Fibroblast of the aortic adventitia (primary cell): ENCODE results near the gene HYLS1. TPM values are rescaled to one million over a fixed set of nuclear protein-coding genes. Genes with fewer than 3 reads are reported as not detected.

ENCODE experiments used
- DNase-seq: peaks from one replicate; pipeline ENCODE4 v3.0.0-alpha.2; 2010; ENCODE audit warnings: low read depth
- H3K4me3 ChIP-seq: 2 replicates; pipeline ENCODE4 v1.5.1; 2011; ENCODE audit warnings: low read depth, mild to moderate bottlenecking, control low read depth, low read length, moderate library complexity
- CTCF ChIP-seq: IDR thresholded peaks from 2 replicates; pipeline ENCODE4 v1.5.1; 2011; ENCODE audit warnings: mild to moderate bottlenecking, low read length, control low read depth, inconsistent platforms; ENCODE audit not compliant: insufficient read depth
- total RNA-seq: library from RNA; depleted of rRNA; stranded (reverse); fragments of >200 nt; gene quantifications from 2 replicates; pipeline ENCODE4 v1.2.3, GENCODE V29; 2012; ENCODE audit warnings: low replicate concordance

The HYLS1 gene
- total RNA-seq, 1 donor = 15.3 TPM

GRCh38 chr11:125890447-125891100 lies 3.1 kb downstream of the HYLS1 start:
- H3K4me3 ChIP-seq = no peak overlapping the region
- TF ChIP-seq CTCF = no peak
- DNase-seq = peak; percentile 15

GRCh38 chr11:125892071-125892470 lies 4.6 kb downstream of the HYLS1 start:
- H3K4me3 ChIP-seq = no peak overlapping the region
- peak; percentile 27 for DNase-seq
- no peak for TF ChIP-seq CTCF

GRCh38 chr11:125892994-125893393 lies 5.5 kb downstream of the HYLS1 start:
- no peak overlapping the region for H3K4me3 ChIP-seq
- TF ChIP-seq CTCF = no peak
- DNase-seq = no peak

GRCh38 chr11:125901872-125902271 lies 14.4 kb downstream of the HYLS1 start:
- no peak for TF ChIP-seq CTCF
- no peak for DNase-seq
- peak overlapping the region; percentile 86 for H3K4me3 ChIP-seq

- no peak for TF ChIP-seq CTCF
- no peak for DNase-seq
- H3K4me3 ChIP-seq = peak overlapping the region; percentile 86
These were observed 14.9 kb downstream of the HYLS1 start for GRCh38 chr11:125902277-125902926.

- peak; percentile 81 for DNase-seq
- no peak for TF ChIP-seq CTCF
- H3K4me3 ChIP-seq = peak within 1 kb of the TSS; percentile 86
These were observed 15.7 kb downstream of the HYLS1 start, which contains the start of gene PUS3 for GRCh38 chr11:125902927-125903710. PUS3 (minus strand) TSS chr11:125903206; CDS start chr11:125896284, 6,922 bp downstream.
